ENCODE data around the gene SLC22A13. TPM values are rescaled to one million over a fixed set of nuclear protein-coding genes. Genes with fewer than 3 reads are reported as not detected.

Gene SLC22A13
- total and polyA plus RNA-seq, 10 donors, result 0.05 to 1.6 (median 0.51) TPM; not detected in 1

DNA sequence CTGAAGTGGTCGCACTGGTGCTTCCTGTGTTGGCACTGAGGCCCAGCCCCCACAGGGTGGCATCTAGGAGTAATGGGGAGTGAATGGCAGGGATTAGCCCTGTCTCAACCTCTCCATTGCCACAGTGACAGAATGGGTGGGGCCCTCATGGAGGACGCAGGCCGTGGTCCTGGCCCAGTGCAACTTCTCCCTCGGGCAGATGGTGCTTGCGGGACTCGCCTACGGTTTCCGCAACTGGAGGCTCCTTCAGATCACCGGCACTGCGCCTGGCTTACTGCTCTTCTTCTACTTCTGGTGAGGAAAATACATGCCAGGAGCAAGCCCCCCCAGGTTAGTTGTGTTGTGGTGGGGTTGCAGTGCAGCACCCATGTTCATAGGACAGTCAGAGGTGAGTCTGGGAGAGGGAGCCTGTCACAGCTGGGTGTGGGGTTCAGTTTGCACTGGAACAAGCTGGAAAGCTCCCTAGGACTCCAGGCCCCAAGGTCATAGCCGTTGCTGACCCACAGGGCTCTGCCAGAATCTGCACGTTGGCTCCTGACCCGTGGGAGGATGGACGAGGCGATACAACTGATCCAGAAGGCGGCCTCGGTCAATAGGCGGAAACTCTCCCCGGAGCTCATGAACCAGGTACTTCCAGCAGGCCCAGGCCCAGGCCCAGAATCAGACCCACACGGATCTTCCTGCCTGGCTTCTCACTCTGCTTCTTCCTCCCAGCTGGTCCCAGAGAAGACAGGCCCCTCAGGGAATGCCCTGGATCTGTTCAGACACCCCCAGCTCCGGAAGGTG lies 9.4 kb downstream of the SLC22A13 start:
- peaks cover 0 to 34% (median 0%) of the 10 kb centered on the region in 6 donors for H3K36me3 ChIP-seq
- DNase-seq, result no peak
- intact Hi-C loops (cut with DNase I; ENCODE audit: low total_unique reads), result no loop called here
- no peaks in the 10 kb centered on the region for H3K4me1 ChIP-seq
- H3K9me3 ChIP-seq, result no peaks in the 10 kb centered on the region
- 92 to 96% (median 95%) methylated on average over 15 to 21 of the region's 21 CpGs for WGBS, 5 donors
- H3K27ac ChIP-seq, result no peak overlapping the region
- no peak for TF ChIP-seq POLR2AphosphoS5 (IDR thresholded peaks at IDR 0.05)
- TF ChIP-seq, protein P1, sequence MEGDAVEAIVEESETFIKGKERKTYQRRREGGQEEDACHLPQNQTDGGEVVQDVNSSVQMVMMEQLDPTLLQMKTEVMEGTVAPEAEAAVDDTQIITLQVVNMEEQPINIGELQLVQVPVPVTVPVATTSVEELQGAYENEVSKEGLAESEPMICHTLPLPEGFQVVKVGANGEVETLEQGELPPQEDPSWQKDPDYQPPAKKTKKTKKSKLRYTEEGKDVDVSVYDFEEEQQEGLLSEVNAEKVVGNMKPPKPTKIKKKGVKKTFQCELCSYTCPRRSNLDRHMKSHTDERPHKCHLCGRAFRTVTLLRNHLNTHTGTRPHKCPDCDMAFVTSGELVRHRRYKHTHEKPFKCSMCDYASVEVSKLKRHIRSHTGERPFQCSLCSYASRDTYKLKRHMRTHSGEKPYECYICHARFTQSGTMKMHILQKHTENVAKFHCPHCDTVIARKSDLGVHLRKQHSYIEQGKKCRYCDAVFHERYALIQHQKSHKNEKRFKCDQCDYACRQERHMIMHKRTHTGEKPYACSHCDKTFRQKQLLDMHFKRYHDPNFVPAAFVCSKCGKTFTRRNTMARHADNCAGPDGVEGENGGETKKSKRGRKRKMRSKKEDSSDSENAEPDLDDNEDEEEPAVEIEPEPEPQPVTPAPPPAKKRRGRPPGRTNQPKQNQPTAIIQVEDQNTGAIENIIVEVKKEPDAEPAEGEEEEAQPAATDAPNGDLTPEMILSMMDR (IDR thresholded peaks at IDR 0.05 in 8 of 11, conservative IDR thresholded peaks at IDR 0.05 in 3 of 11), result no peak
- TF ChIP-seq POLR2A (IDR thresholded peaks at IDR 0.05), result no peak
- H3K27me3 ChIP-seq (replicated peaks in 1 of 7), result no peaks in the 10 kb centered on the region
- no peak overlapping the region for H3K4me3 ChIP-seq

DNA sequence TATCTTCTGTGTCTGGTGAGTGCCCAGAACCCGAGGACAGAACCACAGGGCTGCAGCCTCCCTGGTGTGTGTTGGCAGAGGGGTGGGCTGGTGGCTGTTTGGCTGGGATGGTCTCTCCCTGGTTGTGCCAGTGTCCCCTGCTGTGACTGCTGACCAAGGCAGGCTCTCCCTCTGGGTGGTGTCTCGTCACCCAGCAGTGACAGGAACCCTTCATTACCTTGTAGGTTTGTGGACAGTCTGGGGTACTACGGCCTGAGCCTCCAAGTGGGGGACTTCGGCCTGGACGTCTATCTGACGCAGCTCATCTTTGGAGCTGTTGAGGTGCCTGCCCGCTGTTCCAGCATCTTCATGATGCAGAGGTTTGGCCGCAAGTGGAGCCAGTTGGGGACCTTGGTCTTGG lies 10.0 kb downstream of the SLC22A13 start:
- 92 to 96% (median 93%) methylated on average over 2 to 8 of the region's 8 CpGs for WGBS, 5 donors
- intact Hi-C loops (cut with DNase I; ENCODE audit: low total_unique reads), result no loop called here
- Histone ChIP-seq H3K9me3 (no peaks in the 10 kb centered on the region), H3K27me3 (replicated peaks in 1 of 7) (no peaks in the 10 kb centered on the region), H3K4me3 (no peak overlapping the region), H3K27ac (no peak overlapping the region), H3K36me3 (peaks cover 0 to 34% (median 0%) of the 10 kb centered on the region in 6 donors), H3K4me1 (no peaks in the 10 kb centered on the region)
- no peak for DNase-seq
- TF ChIP-seq POLR2AphosphoS5 (IDR thresholded peaks at IDR 0.05), result no peak
- no peak for TF ChIP-seq POLR2A (IDR thresholded peaks at IDR 0.05)
- TF ChIP-seq, protein P1 (IDR thresholded peaks at IDR 0.05 in 8 of 11, conservative IDR thresholded peaks at IDR 0.05 in 3 of 11), result no peak

GRCh38 chr3:38276081-38276916 lies 10.7 kb downstream of the SLC22A13 start:
- H3K4me1 ChIP-seq, result no peaks in the 10 kb centered on the region
- no peak for TF ChIP-seq POLR2A (IDR thresholded peaks at IDR 0.05)
- no peaks in the 10 kb centered on the region for H3K9me3 ChIP-seq
- H3K27ac ChIP-seq, result no peak overlapping the region
- H3K27me3 ChIP-seq (replicated peaks in 1 of 7), result no peaks in the 10 kb centered on the region
- intact Hi-C loops (cut with DNase I; ENCODE audit: low total_unique reads), result no loop called here
- DNase-seq, result no peak
- H3K36me3 ChIP-seq, result peaks cover 0 to 34% (median 0%) of the 10 kb centered on the region in 6 donors
- WGBS, 5 donors, result 89 to 95% (median 93%) methylated on average over 9 to 13 of the region's 13 CpGs
- no peak overlapping the region for H3K4me3 ChIP-seq

DNA sequence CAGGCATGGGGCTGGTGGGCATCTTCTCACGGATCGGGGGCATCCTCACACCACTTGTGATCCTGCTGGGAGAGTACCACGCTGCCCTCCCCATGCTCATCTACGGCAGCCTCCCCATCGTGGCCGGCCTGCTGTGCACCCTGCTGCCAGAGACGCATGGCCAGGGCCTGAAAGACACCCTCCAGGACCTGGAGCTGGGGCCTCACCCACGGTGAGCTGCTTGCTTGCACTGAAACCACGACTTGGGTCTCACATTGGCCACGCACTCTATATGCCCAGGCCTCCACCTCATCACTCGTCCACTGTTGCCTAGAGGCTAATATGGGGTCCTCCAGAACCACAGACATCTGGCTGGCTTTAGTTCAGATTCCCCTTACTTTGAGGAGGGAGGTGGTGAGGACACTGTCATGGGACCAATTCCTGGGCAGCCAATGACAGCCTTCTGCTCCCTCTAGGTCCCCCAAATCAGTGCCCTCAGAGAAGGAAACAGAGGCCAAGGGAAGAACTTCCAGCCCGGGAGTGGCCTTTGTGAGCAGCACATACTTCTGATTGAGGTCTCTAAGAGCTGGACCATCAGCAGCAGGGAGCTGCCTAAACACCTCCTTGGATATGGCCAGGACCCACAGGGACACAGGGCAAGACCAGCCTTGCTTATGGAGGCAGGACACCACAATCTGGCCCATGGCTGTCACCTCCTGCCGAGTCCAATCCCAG lies 11.5 kb downstream of the SLC22A13 start:
- H3K27me3 ChIP-seq (replicated peaks in 1 of 7), result no peaks in the 10 kb centered on the region
- intact Hi-C loops (cut with DNase I; ENCODE audit: low total_unique reads), result no loop called here
- H3K4me1 ChIP-seq, result peaks cover 0 to 7% (median 0%) of the 10 kb centered on the region in 6 donors
- H3K9me3 ChIP-seq, result no peaks in the 10 kb centered on the region
- 78 to 94% (median 93%) methylated on average over 6 to 13 of the region's 13 CpGs for WGBS, 5 donors
- DNase-seq, result no peak
- H3K36me3 ChIP-seq, result peaks cover 0 to 34% (median 0%) of the 10 kb centered on the region in 6 donors
- H3K4me3 ChIP-seq, result no peak overlapping the region
- TF ChIP-seq, protein P1 (IDR thresholded peaks at IDR 0.05 in 8 of 11, conservative IDR thresholded peaks at IDR 0.05 in 3 of 11), result no peak
- TF ChIP-seq POLR2AphosphoS5 (IDR thresholded peaks at IDR 0.05) (no peak), POLR2A (IDR thresholded peaks at IDR 0.05) (no peak)
- H3K27ac ChIP-seq, result no peak overlapping the region
